ENCODE measurements around the gene CTF1. TPM values are rescaled to one million over a fixed set of nuclear protein-coding genes. Genes with fewer than 3 reads are reported as not detected.

Gene CTF1
- total RNA-seq, 4 donors from 2014 or later: 2.3 to 5.6 (median 3.2) TPM

DNA sequence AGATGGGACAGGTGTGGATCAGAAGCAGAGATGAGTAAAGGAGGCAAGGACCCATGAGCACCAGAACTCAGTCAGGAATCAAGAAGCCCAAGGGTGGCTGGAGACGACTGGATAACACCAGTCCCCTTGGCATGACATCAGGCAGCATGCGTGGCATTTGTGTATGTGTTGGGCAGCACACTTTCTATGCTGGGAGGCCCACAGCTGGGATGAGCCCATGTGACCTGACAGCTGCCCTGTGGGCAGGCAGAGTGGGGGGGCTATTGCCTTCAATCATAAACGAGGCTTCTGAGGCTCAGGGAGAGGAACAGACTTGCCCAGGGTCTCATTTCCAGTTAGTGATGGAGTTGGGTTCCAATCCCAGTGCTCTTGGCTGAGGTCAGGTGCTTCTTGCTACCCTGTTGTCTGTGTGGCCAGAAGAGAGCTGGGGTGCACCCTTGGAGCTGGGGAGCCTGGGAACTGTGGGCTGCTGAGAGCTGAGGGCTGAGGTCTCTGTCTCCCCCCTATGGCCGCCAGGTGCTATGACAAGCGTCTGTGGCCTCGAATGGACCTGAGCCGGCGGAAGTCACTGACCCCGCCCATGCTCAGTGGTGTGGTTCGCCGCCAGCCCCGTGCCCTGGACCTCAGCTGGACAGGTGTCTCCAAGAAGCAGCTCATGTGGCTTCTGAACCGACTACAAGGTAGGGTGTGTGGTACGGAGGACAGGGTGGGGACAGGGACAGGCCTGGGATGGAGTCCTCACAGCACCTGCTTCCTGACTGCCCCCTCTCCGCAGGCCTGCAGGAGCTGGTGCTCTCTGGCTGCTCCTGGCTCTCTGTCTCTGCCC is 45.4 kb downstream of the CTF1 start:
- intact Hi-C loops (cut with DNase I; ENCODE audit: low total_unique reads): loop anchor here (1.0 kb wide), 1 partner anchor 19 kb away; the partner anchor contains the start of gene FBXL19
- Histone ChIP-seq H3K36me3 (peaks cover 0 to 6% of the 10 kb centered on the region in 2 donors), H3K27me3 (no peaks in the 10 kb centered on the region), H3K27ac (peak overlapping the region in 2 of 4 donors; percentile 19 to 25), H3K4me3 (no peak overlapping the region), H3K9me3 (no peaks in the 10 kb centered on the region), H3K4me1 (peaks cover 5 to 6% of the 10 kb centered on the region in 2 donors)
- in situ Hi-C loops (cut with MboI; ENCODE audit: low sequenced_read_pairs in 4 of 4): no loop called here
- ATAC-seq (peak; percentile 75 to 90), DNase-seq (peak; percentile 56 to 81)
- TF ChIP-seq, protein P1, sequence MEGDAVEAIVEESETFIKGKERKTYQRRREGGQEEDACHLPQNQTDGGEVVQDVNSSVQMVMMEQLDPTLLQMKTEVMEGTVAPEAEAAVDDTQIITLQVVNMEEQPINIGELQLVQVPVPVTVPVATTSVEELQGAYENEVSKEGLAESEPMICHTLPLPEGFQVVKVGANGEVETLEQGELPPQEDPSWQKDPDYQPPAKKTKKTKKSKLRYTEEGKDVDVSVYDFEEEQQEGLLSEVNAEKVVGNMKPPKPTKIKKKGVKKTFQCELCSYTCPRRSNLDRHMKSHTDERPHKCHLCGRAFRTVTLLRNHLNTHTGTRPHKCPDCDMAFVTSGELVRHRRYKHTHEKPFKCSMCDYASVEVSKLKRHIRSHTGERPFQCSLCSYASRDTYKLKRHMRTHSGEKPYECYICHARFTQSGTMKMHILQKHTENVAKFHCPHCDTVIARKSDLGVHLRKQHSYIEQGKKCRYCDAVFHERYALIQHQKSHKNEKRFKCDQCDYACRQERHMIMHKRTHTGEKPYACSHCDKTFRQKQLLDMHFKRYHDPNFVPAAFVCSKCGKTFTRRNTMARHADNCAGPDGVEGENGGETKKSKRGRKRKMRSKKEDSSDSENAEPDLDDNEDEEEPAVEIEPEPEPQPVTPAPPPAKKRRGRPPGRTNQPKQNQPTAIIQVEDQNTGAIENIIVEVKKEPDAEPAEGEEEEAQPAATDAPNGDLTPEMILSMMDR (IDR thresholded peaks at IDR 0.05 in 4 of 5, conservative IDR thresholded peaks at IDR 0.05 in 1 of 5): peak; percentile 64 to 86 (median 82)
- TF ChIP-seq POLR2A (IDR thresholded peaks at IDR 0.05): no peak

DNA sequence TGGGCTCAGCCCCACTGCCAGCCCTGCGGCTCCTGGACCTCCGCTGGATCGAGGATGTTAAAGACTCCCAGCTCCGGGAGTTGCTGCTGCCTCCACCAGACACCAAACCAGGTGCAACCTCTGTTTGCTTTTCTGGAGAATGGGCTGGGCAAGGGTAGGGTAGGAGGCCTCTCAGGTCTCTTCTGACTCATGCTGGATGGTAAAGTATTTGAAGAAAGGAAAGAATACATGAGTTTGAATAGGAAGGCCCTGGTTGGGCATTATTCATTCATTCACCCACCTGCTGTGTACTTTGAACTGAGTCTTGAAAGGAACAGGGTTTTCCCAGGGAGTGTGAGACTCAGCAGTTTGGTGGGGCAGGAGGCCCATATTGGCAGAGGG is 46.0 kb downstream of the CTF1 start:
- in situ Hi-C loops (cut with MboI; ENCODE audit: low sequenced_read_pairs in 4 of 4): no loop called here
- no peak overlapping the region for H3K4me3 ChIP-seq
- H3K36me3 ChIP-seq: peaks cover 0 to 10% of the 10 kb centered on the region in 2 donors
- no peaks in the 10 kb centered on the region for H3K27me3 ChIP-seq
- H3K9me3 ChIP-seq: no peaks in the 10 kb centered on the region
- ATAC-seq (no peak), DNase-seq (no peak)
- H3K4me1 ChIP-seq: peaks cover 5 to 6% of the 10 kb centered on the region in 2 donors
- intact Hi-C loops (cut with DNase I; ENCODE audit: low total_unique reads): loop anchor here (1.0 kb wide), 1 partner anchor 19 kb away; the partner anchor contains the start of gene FBXL19
- H3K27ac ChIP-seq: peak overlapping the region in 2 of 4 donors; percentile 19 to 25
- TF ChIP-seq, protein P1 (IDR thresholded peaks at IDR 0.05 in 4 of 5, conservative IDR thresholded peaks at IDR 0.05 in 1 of 5): no peak
- no peak for TF ChIP-seq POLR2A (IDR thresholded peaks at IDR 0.05)

DNA sequence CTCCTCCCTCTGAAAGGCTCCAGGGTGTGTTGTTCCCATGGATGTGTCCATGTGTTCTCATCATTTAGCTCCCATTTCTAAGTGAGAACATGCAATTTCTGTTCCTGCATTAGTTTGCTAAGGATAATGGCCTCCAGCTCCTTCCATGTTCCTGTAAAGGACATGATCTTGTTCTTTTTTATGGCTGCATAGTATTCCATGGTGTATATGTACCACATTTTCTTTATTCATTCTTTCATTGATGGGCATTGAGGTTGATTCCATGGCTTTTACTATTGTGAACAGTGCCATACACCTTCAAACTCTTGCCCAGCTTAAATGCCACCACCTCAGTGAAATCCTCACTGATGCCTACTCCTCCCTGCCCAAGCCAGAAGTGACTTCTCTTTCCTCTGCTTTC is 47.9 kb downstream of the CTF1 start:
- no peaks in the 10 kb centered on the region for H3K9me3 ChIP-seq
- no peak overlapping the region for H3K27ac ChIP-seq
- in situ Hi-C loops (cut with MboI; ENCODE audit: low sequenced_read_pairs in 4 of 4): no loop called here
- no peak for DNase-seq
- intact Hi-C loops (cut with DNase I; ENCODE audit: low total_unique reads): no loop called here
- peaks cover 0 to 10% of the 10 kb centered on the region in 2 donors for H3K36me3 ChIP-seq
- H3K27me3 ChIP-seq: no peaks in the 10 kb centered on the region
- no peak for TF ChIP-seq POLR2A (IDR thresholded peaks at IDR 0.05)
- TF ChIP-seq, protein P1 (IDR thresholded peaks at IDR 0.05 in 4 of 5, conservative IDR thresholded peaks at IDR 0.05 in 1 of 5): no peak
- H3K4me1 ChIP-seq: peaks cover 5 to 15% of the 10 kb centered on the region in 2 donors
- no peak overlapping the region for H3K4me3 ChIP-seq
- ATAC-seq: no peak

DNA sequence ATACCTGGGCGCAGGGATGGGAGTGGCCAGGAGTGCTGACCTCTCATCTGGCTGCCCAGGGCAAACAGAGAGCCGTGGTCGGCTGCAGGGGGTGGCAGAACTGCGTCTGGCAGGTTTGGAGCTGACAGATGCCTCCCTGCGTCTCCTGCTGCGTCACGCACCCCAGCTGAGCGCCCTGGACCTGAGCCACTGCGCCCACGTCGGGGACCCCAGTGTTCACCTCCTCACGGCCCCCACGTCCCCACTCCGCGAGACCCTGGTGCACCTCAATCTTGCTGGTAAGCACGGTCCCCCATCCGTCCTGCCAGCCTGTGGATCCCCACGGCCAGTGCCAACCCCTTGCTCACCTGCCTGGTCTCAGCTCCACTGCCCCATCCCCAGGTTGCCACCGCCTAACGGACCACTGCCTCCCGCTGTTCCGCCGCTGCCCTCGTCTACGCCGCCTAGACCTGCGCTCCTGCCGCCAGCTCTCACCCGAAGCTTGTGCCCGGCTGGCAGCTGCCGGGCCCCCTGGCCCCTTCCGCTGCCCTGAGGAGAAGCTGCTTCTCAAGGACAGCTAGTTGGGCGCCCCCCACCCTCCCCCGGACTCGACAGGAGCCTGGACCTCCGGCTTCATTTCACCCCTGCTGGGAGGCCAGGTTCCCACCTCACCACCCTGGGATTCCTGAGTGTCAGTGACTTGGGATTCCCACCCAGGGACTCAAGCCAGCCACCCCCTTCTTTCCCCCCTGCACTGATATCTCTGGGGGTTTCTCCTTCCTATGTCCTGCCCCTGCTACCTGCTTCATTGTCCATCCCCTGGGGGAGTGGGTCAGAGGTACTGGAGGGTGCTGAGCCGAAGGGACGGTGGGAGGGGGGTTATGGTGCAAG is 50.5 kb downstream of the CTF1 start:
- H3K4me1 ChIP-seq: peaks cover 18 to 32% of the 10 kb centered on the region in 2 donors
- ATAC-seq (no peak), DNase-seq (no peak)
- in situ Hi-C loops (cut with MboI; ENCODE audit: low sequenced_read_pairs in 4 of 4) (no loop called here), intact Hi-C loops (cut with DNase I; ENCODE audit: low total_unique reads) (no loop called here)
- H3K27me3 ChIP-seq: no peaks in the 10 kb centered on the region
- peaks cover 0 to 10% of the 10 kb centered on the region in 2 donors for H3K36me3 ChIP-seq
- H3K9me3 ChIP-seq: no peaks in the 10 kb centered on the region
- TF ChIP-seq, protein P1 (IDR thresholded peaks at IDR 0.05 in 4 of 5, conservative IDR thresholded peaks at IDR 0.05 in 1 of 5): no peak
- TF ChIP-seq POLR2A (IDR thresholded peaks at IDR 0.05): no peak
- H3K27ac ChIP-seq: no peak overlapping the region
- no peak overlapping the region for H3K4me3 ChIP-seq

All from gastrocnemius medialis (tissue), 4 donors.